ENCODE results near the gene PDCD2. TPM values are rescaled to one million over a fixed set of nuclear protein-coding genes. Genes with fewer than 3 reads are reported as not detected.

PDCD2 gene
- total RNA-seq, 4 donors from 2014 or later = 53.6 to 105 (median 82.9) TPM

GRCh38 chr6:170575250-170575649 lies 9.2 kb downstream of the PDCD2 start:
- WGBS, 2 donors = 90 to 91% methylated on average over 1 of the region's 1 CpG

GRCh38 chr6:170572704-170573466 lies 11.6 kb downstream of the PDCD2 start:
- Histone ChIP-seq H3K27ac (no peak overlapping the region), H3K36me3 (peaks cover 37 to 54% of the 10 kb centered on the region in 2 donors), H3K27me3 (no peaks in the 10 kb centered on the region), H3K4me1 (no peaks in the 10 kb centered on the region), H3K4me3 (replicated peaks in 1 of 3) (no peak overlapping the region), H3K9me3 (no peaks in the 10 kb centered on the region)
- TF ChIP-seq CTCF (IDR thresholded peaks at IDR 0.05) = no peak
- no peak for TF ChIP-seq POLR2A (IDR thresholded peaks at IDR 0.05)
- WGBS, 2 donors = 82 to 85% methylated on average over 2 of the region's 2 CpGs
- intact Hi-C loops (cut with DNase I) = no loop called here
- DNase-seq = no peak

More at GRCh38 chr6:170575250-170575649, 9.2 kb downstream of the PDCD2 start:
- DNase-seq = no peak
- Histone ChIP-seq H3K4me3 (replicated peaks in 1 of 3) (no peak overlapping the region), H3K27me3 (no peaks in the 10 kb centered on the region), H3K27ac (no peak overlapping the region), H3K4me1 (no peaks in the 10 kb centered on the region), H3K36me3 (peaks cover 27 to 48% of the 10 kb centered on the region in 2 donors), H3K9me3 (no peaks in the 10 kb centered on the region)
- TF ChIP-seq POLR2A (IDR thresholded peaks at IDR 0.05) (no peak), CTCF (IDR thresholded peaks at IDR 0.05) (no peak)
- intact Hi-C loops (cut with DNase I) = no loop called here

- no peak for TF ChIP-seq POLR2A (IDR thresholded peaks at IDR 0.05)
- no peak for TF ChIP-seq CTCF (IDR thresholded peaks at IDR 0.05)
- Histone ChIP-seq H3K4me3 (replicated peaks in 1 of 3) (no peak overlapping the region), H3K9me3 (no peaks in the 10 kb centered on the region), H3K27me3 (no peaks in the 10 kb centered on the region), H3K4me1 (no peaks in the 10 kb centered on the region), H3K27ac (no peak overlapping the region), H3K36me3 (peaks cover 23 to 34% of the 10 kb centered on the region in 2 donors)
- no peak for DNase-seq
- intact Hi-C loops (cut with DNase I) = no loop called here
- 98 to 100% methylated on average over 8 of the region's 8 CpGs for WGBS, 2 donors
These were observed 19.4 kb downstream of the PDCD2 start for GRCh38 chr6:170564936-170565530.

DNA sequence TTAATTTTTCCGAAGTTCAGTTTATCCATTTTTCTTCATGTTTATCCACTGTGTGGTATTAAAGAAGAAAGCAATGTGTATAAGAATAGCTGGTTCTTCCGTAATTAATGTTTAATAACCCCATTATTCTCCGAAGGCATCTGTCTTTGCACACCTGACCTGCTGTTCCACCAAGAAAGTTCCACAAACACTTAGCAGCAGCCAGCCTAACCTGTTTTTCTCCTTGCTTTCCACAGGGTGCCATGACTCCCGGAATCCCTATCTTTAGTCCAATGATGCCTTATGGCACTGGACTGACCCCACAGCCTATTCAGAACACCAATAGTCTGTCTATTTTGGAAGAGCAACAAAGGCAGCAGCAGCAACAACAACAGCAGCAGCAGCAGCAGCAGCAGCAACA lies 22.9 kb downstream of the PDCD2 start:
- Histone ChIP-seq H3K27ac (no peak overlapping the region), H3K4me3 (replicated peaks in 1 of 3) (no peak overlapping the region), H3K9me3 (no peaks in the 10 kb centered on the region), H3K4me1 (no peaks in the 10 kb centered on the region), H3K36me3 (peaks cover 8 to 17% of the 10 kb centered on the region in 2 donors), H3K27me3 (no peaks in the 10 kb centered on the region)
- intact Hi-C loops (cut with DNase I) = no loop called here
- TF ChIP-seq POLR2A (IDR thresholded peaks at IDR 0.05) (no peak), CTCF (IDR thresholded peaks at IDR 0.05) (no peak)
- no peak for DNase-seq
- 93 to 95% methylated on average over 4 of the region's 4 CpGs for WGBS, 2 donors

DNA sequence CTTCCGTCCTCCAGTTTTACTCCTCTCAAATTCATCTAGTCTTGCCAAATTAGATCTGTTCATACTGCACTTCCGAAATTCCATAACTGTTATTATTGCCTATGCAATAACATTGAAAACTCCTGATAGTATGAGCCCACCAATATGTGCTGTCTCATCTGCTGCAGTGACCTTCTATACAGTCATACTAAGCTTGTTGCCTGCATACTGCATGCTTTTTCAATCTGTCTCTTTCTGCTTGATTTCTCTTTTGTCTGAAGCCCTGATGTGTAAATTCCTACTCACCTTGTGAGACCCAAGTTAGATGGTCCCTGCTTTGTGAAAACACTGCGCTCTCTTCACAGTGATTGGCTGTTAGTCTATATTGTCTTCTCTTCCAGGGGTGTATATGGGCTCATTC lies 29.1 kb downstream of the PDCD2 start:
- H3K36me3 ChIP-seq = no peaks in the 10 kb centered on the region
- peak overlapping the region in 1 of 3 donors; percentile 53 for H3K4me3 ChIP-seq (replicated peaks in 1 of 3)
- intact Hi-C loops (cut with DNase I) = loop anchor here (5.0 kb wide), 1 partner anchor 803 kb away; the partner anchor contains the start of genes DYNLT2 and ERMARD
- no peaks in the 10 kb centered on the region for H3K9me3 ChIP-seq
- no peak overlapping the region for H3K27ac ChIP-seq
- no peak for TF ChIP-seq CTCF (IDR thresholded peaks at IDR 0.05)
- no peak for TF ChIP-seq POLR2A (IDR thresholded peaks at IDR 0.05)
- DNase-seq = no peak
- WGBS, 2 donors = 60 to 61% methylated on average over 3 of the region's 3 CpGs
- no peaks in the 10 kb centered on the region for H3K27me3 ChIP-seq
- H3K4me1 ChIP-seq = peaks cover 17 to 23% of the 10 kb centered on the region in 2 donors
